Body of pancreas (tissue), 4 donors: ENCODE data around the gene PFKL.

ENCODE experiments used
- CTCF ChIP-seq, 7 experiments: fragments of 450-650 bp in 4 of 7; fragments of 200-600 bp in 3 of 7; sonication (generic) in 3 of 7; IDR thresholded peaks; one replicate each; pipeline ENCODE4 v1.5.1; 2016 to 2019; ENCODE audit warnings: antibody characterized with exemption in 7 of 7
- POLR2A ChIP-seq, 3 donors: fragments of 450-650 bp; IDR thresholded peaks; one replicate each; pipeline ENCODE4 v1.6.1; 2016; ENCODE audit warnings: antibody characterized with exemption in 3 of 3, mild to moderate bottlenecking in 2 of 3

DNA sequence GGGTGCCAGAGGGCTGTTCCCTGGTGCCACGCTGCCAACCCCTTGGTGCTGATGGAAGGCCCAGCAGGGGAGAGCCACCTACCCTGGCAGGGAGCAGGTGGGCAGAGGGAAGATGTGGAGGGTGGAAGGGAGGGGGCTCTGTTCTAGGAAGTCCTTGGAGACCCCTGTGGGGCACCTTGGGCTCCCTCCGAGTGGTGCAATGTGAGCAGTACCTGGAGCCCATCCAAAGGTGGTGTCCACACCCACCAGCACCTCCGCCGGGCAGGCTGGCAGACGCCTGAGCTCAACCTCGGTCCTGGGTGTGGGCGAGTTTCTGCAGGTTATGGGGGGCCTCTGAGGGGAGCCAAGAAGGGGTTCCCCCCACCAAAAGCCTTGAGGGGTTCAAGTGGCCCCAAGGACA lies 26.8 kb upstream of the PFKL start:
- TF ChIP-seq CTCF (IDR thresholded peaks at IDR 0.05) = no peak
- TF ChIP-seq POLR2A (IDR thresholded peaks at IDR 0.05) = no peak
